SK-N-SH (cell line): Measurements from ENCODE around the gene TMEM63C.

Experiments
- CHD2 ChIP-seq: fragments of 150-350 bp; IDR thresholded peaks from 2 replicates; pipeline ENCODE4 v1.6.1; 2018; ENCODE audit warnings: low read length; ENCODE audit not compliant: partially characterized antibody
- EZH2phosphoT487 ChIP-seq: fragments of 200-600 bp; sonication (generic); IDR thresholded peaks from 2 replicates; pipeline ENCODE4 v1.6.1; 2017; ENCODE audit warnings: low read depth, mixed run types, mild to moderate bottlenecking, antibody characterized with exemption, moderate library complexity, borderline replicate concordance
- JUND ChIP-seq: IDR thresholded peaks from 2 replicates; pipeline ENCODE4 v1.4.0; 2012
- NRF1 ChIP-seq: IDR thresholded peaks from 2 replicates; pipeline ENCODE4 v1.6.1; 2012; ENCODE audit warnings: low read depth, mild to moderate bottlenecking, low read length
- POLR2AphosphoS5 ChIP-seq: IDR thresholded peaks from 2 replicates; pipeline ENCODE4 v1.6.1; 2012; ENCODE audit warnings: low read depth, low read length
- RAD21 ChIP-seq: IDR thresholded peaks from 2 replicates; pipeline ENCODE4 v1.6.1; 2012; ENCODE audit warnings: mild to moderate bottlenecking, low read length
- RCOR1 ChIP-seq: fragments of 150-350 bp; IDR thresholded peaks from 2 replicates; pipeline ENCODE4 v1.6.1; 2017; ENCODE audit warnings: antibody characterized with exemption, low read length
- TAF1 ChIP-seq: IDR thresholded peaks from 2 replicates; pipeline ENCODE4 v1.6.1; 2012; ENCODE audit warnings: low read depth, mild to moderate bottlenecking, low read length, moderate library complexity, borderline replicate concordance
- TF ChIP-seq, protein P1 (sequence below): fragments of 200-600 bp; sonication (generic); IDR thresholded peaks from 2 replicates; pipeline ENCODE4 v1.6.1; 2017; ENCODE audit warnings: antibody characterized with exemption, mild to moderate bottlenecking, moderate library complexity
- TF ChIP-seq, protein P2 (sequence below): IDR thresholded peaks from 2 replicates; pipeline ENCODE4 v1.4.0; 2012; ENCODE audit warnings: low read depth

DNA sequence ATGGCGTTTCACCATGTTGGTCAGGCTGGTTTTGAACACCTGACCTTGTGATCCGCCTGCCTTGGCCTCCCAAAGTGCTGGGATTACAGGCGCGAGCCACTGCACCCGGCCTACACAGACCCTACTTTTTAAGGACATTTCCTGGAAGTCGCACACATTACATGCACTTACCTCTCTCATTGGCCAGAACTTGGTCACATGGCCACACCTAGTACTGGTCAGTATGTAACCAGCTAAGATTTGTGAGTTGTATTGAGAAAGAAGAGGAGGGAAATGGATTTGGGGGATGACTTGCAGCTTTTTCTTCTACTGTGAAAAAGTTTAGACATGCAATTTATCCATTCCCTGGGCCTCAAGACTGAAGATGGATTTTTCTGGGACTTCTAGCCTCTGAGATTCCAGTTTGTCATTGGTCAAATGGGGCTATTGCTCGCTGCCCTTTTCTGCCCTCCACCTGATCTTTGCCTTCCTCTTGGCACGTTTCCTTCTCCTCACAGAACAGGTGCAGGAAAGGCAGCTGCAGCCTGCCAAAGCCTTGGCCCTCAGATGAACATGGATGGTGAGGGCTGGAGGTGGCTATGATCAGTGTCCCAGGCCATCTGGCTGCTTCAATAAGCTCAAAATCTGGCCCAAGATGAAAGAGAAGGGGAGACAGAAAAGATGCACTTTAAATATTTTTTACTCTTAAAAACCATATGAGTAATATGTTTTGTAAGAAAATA lies 32.9 kb upstream of the TMEM63C start:
- TF ChIP-seq, protein P1, sequence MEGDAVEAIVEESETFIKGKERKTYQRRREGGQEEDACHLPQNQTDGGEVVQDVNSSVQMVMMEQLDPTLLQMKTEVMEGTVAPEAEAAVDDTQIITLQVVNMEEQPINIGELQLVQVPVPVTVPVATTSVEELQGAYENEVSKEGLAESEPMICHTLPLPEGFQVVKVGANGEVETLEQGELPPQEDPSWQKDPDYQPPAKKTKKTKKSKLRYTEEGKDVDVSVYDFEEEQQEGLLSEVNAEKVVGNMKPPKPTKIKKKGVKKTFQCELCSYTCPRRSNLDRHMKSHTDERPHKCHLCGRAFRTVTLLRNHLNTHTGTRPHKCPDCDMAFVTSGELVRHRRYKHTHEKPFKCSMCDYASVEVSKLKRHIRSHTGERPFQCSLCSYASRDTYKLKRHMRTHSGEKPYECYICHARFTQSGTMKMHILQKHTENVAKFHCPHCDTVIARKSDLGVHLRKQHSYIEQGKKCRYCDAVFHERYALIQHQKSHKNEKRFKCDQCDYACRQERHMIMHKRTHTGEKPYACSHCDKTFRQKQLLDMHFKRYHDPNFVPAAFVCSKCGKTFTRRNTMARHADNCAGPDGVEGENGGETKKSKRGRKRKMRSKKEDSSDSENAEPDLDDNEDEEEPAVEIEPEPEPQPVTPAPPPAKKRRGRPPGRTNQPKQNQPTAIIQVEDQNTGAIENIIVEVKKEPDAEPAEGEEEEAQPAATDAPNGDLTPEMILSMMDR: no peak
- TF ChIP-seq POLR2AphosphoS5 (no peak), JUND (no peak), CHD2 (no peak), NRF1 (no peak), TAF1 (no peak), EZH2phosphoT487 (no peak), RCOR1 (no peak), RAD21 (no peak)
- TF ChIP-seq, protein P2, sequence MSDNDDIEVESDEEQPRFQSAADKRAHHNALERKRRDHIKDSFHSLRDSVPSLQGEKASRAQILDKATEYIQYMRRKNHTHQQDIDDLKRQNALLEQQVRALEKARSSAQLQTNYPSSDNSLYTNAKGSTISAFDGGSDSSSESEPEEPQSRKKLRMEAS: no peak
